ENCODE data around the gene ZNF180. TPM values are rescaled to one million over a fixed set of nuclear protein-coding genes. Genes with fewer than 3 reads are reported as not detected.

The ZNF180 gene
- total and polyA plus RNA-seq, 2 donors (not counting 1 experiment from before 2014, with no cell fraction given) = 4.4 to 16.1 TPM

GRCh38 chr19:44452367-44452766, 48.0 kb downstream of the ZNF180 start:
- Histone ChIP-seq H2AFZ (ENCODE audit: insufficient read depth, low read depth, low read length, poor library complexity, severe bottlenecking) (no peak overlapping the region), H4K20me1 (ENCODE audit: control insufficient read depth, insufficient read depth, low read length, poor library complexity, severe bottlenecking) (no peaks in the 10 kb centered on the region), H3K4me2 (replicated peaks; ENCODE audit: low read depth, low read length, poor library complexity, severe bottlenecking) (no peak overlapping the region), H3K36me3 (replicated peaks in 1 of 2; ENCODE audit: control extremely low read depth in 1 of 2, control insufficient read depth in 1 of 2, extremely low read depth in 1 of 2, insufficient read depth in 2 of 2, low read length in 1 of 2) (no peaks in the 10 kb centered on the region), H3K9ac (ENCODE audit: low read length) (no peak overlapping the region), H3K4me3 (ENCODE audit: control extremely low read depth in 1 of 5, extremely low read depth in 1 of 5, insufficient read depth in 1 of 5, low read depth in 2 of 5, low read length in 4 of 5) (no peak overlapping the region), H3K27me3 (replicated peaks in 1 of 4; ENCODE audit: control extremely low read depth in 1 of 4, control insufficient read depth in 3 of 4, insufficient read depth in 4 of 4, low read length in 3 of 4) (peaks cover 0 to 14% (median 1%) of the 10 kb centered on the region in 4 experiments), H3K79me2 (ENCODE audit: control insufficient read depth, insufficient read depth, low read length) (peaks cover 3% of the 10 kb centered on the region), H3K27ac (ENCODE audit: low read length in 2 of 2) (no peak overlapping the region), H3K9me3 (ENCODE audit: control extremely low read depth in 1 of 3, control insufficient read depth in 2 of 3, insufficient read depth in 1 of 3, low read length in 2 of 3) (peaks cover 4 to 55% (median 43%) of the 10 kb centered on the region in 3 donors), H3K4me1 (ENCODE audit: control insufficient read depth in 2 of 2, insufficient read depth in 2 of 2, low read length in 2 of 2) (peaks cover 8 to 9% of the 10 kb centered on the region in 2 donors)
- H3K4me3 Mint-ChIP-seq = no peak overlapping the region
- no peak overlapping the region for H3K27ac Mint-ChIP-seq
- ChIA-PET CTCF (no interaction called here), POLR2A (no interaction called here)
- ATAC-seq (ENCODE audit: low read depth) = no peak
- no peak for DNase-seq
- peaks cover 31% of the 10 kb centered on the region for H3K27me3 Mint-ChIP-seq
- TF ChIP-seq, protein P1, sequence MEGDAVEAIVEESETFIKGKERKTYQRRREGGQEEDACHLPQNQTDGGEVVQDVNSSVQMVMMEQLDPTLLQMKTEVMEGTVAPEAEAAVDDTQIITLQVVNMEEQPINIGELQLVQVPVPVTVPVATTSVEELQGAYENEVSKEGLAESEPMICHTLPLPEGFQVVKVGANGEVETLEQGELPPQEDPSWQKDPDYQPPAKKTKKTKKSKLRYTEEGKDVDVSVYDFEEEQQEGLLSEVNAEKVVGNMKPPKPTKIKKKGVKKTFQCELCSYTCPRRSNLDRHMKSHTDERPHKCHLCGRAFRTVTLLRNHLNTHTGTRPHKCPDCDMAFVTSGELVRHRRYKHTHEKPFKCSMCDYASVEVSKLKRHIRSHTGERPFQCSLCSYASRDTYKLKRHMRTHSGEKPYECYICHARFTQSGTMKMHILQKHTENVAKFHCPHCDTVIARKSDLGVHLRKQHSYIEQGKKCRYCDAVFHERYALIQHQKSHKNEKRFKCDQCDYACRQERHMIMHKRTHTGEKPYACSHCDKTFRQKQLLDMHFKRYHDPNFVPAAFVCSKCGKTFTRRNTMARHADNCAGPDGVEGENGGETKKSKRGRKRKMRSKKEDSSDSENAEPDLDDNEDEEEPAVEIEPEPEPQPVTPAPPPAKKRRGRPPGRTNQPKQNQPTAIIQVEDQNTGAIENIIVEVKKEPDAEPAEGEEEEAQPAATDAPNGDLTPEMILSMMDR (IDR thresholded peaks at IDR 0.05) = no peak
- no peak for TF ChIP-seq EZH2 (IDR thresholded peaks at IDR 0.05; ENCODE audit: borderline replicate concordance, insufficient read depth, low read depth, low read length, poor library complexity, severe bottlenecking)
- intact Hi-C loops (cut with micrococcal nuclease) = no loop called here
- 99% methylated on average over 4 of the region's 4 CpGs for WGBS (ENCODE audit: insufficient coverage)
- peaks cover 37% of the 10 kb centered on the region for H3K9me3 Mint-ChIP-seq (ENCODE audit: insufficient read depth)
- H3K4me1 Mint-ChIP-seq = peaks cover 11% of the 10 kb centered on the region

GRCh38 chr19:44451687-44452086, 48.6 kb downstream of the ZNF180 start:
- ChIA-PET CTCF (no interaction called here), POLR2A (no interaction called here)
- TF ChIP-seq, protein P1 (IDR thresholded peaks at IDR 0.05) = no peak
- TF ChIP-seq EZH2 (IDR thresholded peaks at IDR 0.05; ENCODE audit: borderline replicate concordance, insufficient read depth, low read depth, low read length, poor library complexity, severe bottlenecking) = no peak
- peaks cover 31% of the 10 kb centered on the region for H3K27me3 Mint-ChIP-seq
- Histone ChIP-seq H3K27ac (ENCODE audit: low read length in 2 of 2) (no peak overlapping the region), H2AFZ (ENCODE audit: insufficient read depth, low read depth, low read length, poor library complexity, severe bottlenecking) (no peak overlapping the region), H3K36me3 (replicated peaks in 1 of 2; ENCODE audit: control extremely low read depth in 1 of 2, control insufficient read depth in 1 of 2, extremely low read depth in 1 of 2, insufficient read depth in 2 of 2, low read length in 1 of 2) (peaks cover 0 to under 1% of the 10 kb centered on the region in 2 experiments), H3K4me3 (ENCODE audit: control extremely low read depth in 1 of 5, extremely low read depth in 1 of 5, insufficient read depth in 1 of 5, low read depth in 2 of 5, low read length in 4 of 5) (no peak overlapping the region), H3K4me1 (ENCODE audit: control insufficient read depth in 2 of 2, insufficient read depth in 2 of 2, low read length in 2 of 2) (peaks cover 8 to 9% of the 10 kb centered on the region in 2 donors), H3K9ac (ENCODE audit: low read length) (no peak overlapping the region), H3K9me3 (ENCODE audit: control extremely low read depth in 1 of 3, control insufficient read depth in 2 of 3, insufficient read depth in 1 of 3, low read length in 2 of 3) (peaks cover 4 to 50% (median 50%) of the 10 kb centered on the region in 3 donors), H3K27me3 (replicated peaks in 1 of 4; ENCODE audit: control extremely low read depth in 1 of 4, control insufficient read depth in 3 of 4, insufficient read depth in 4 of 4, low read length in 3 of 4) (peaks cover 0 to 14% (median 1%) of the 10 kb centered on the region in 4 experiments), H3K4me2 (replicated peaks; ENCODE audit: low read depth, low read length, poor library complexity, severe bottlenecking) (no peak overlapping the region), H3K79me2 (ENCODE audit: control insufficient read depth, insufficient read depth, low read length) (peaks cover 3% of the 10 kb centered on the region), H4K20me1 (ENCODE audit: control insufficient read depth, insufficient read depth, low read length, poor library complexity, severe bottlenecking) (no peaks in the 10 kb centered on the region)
- 94% methylated on average over 18 of the region's 18 CpGs for WGBS (ENCODE audit: insufficient coverage)
- H3K27ac Mint-ChIP-seq = no peak overlapping the region
- no peak for ATAC-seq (ENCODE audit: low read depth)
- no peak overlapping the region for H3K4me3 Mint-ChIP-seq
- peaks cover 38% of the 10 kb centered on the region for H3K9me3 Mint-ChIP-seq (ENCODE audit: insufficient read depth)
- intact Hi-C loops (cut with micrococcal nuclease) = no loop called here
- H3K4me1 Mint-ChIP-seq = peaks cover 13% of the 10 kb centered on the region
- no peak for DNase-seq

All from B cell (primary cell).